Epithelial cell of esophagus (primary cell): Measurements from ENCODE around the gene CCM2.
A peak's percentile ranks its signal among the peaks of the same experiment; 100 is the strongest.

Experiments used
- DNase-seq: peaks from one replicate; pipeline ENCODE4 v3.0.0; 2010; ENCODE audit warnings: low read depth
- H3K4me3 ChIP-seq: 2 replicates; pipeline ENCODE4 v1.5.1; 2011; ENCODE audit warnings: mild to moderate bottlenecking, low read length, control low read depth
- TF ChIP-seq, protein P1 (sequence below): IDR thresholded peaks from 2 replicates; pipeline ENCODE4 v1.5.1; 2011; ENCODE audit warnings: low read depth, mild to moderate bottlenecking, low read length, control low read depth, inconsistent platforms; ENCODE audit not compliant: insufficient read depth; ENCODE audit errors: missing control alignments

The CCM2 gene

DNA sequence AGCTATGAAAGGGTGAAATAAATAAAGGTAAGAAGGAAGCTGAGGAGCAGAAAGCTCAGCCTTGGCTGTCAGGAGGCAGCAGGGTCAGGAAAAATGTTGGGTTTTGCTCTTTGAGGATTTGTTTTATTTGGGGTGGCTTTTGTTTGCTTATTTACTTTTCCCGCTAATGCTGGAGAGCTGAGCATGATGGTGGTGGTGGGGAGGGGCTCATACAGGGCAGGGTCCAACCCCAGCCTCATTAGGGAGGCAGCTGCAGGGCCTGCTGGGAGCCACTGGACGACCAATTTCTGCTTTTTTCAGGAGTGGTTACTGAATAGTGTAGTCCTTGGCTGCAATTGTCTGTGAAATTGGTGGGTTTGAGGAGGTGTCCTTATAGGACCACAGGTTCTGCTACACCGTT lies 36.3 kb downstream of the CCM2 start:
- no peak for DNase-seq
- H3K4me3 ChIP-seq = no peak overlapping the region
- TF ChIP-seq, protein P1, sequence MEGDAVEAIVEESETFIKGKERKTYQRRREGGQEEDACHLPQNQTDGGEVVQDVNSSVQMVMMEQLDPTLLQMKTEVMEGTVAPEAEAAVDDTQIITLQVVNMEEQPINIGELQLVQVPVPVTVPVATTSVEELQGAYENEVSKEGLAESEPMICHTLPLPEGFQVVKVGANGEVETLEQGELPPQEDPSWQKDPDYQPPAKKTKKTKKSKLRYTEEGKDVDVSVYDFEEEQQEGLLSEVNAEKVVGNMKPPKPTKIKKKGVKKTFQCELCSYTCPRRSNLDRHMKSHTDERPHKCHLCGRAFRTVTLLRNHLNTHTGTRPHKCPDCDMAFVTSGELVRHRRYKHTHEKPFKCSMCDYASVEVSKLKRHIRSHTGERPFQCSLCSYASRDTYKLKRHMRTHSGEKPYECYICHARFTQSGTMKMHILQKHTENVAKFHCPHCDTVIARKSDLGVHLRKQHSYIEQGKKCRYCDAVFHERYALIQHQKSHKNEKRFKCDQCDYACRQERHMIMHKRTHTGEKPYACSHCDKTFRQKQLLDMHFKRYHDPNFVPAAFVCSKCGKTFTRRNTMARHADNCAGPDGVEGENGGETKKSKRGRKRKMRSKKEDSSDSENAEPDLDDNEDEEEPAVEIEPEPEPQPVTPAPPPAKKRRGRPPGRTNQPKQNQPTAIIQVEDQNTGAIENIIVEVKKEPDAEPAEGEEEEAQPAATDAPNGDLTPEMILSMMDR = no peak

DNA sequence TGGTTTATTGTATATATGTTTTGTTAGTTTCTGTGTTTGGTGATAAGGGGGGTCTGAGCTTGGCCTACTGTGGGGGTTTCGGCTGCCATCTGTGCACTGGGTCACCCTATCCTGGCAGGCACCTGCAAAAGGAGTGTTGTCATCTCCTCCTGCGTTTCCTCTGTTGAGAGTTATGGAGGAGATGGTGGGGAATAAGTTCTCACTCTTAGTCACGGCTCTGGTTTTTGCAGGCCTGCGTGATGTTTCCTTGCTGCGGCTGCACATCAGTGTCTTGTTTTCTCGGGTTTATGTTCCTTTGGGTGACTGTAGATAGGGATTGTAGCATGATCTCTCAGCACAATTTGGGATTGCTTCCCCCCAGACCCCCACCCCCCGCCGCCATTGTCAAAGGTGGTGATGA lies 36.8 kb downstream of the CCM2 start:
- H3K4me3 ChIP-seq = no peak overlapping the region
- TF ChIP-seq, protein P1 = no peak
- no peak for DNase-seq

DNA sequence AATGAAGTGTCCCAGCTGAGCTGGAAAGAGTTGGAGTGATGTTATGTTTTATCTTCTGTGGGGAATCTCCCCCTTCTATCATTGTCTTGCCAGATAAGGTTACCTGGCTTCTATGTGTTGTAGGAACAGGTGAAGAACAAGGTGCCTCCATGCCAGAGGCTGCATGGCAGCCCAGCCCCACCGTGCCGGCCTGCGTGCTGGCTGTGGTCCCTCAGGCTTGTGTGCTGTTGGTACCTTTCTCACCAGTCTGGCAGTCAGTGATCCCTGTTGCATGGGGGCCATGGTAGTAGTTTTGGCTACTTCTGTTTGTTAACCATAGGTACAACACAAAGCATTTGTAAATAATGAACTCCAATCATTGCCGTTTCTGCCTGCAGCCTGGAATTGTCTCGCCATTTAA lies 37.9 kb downstream of the CCM2 start:
- no peak for DNase-seq
- H3K4me3 ChIP-seq = no peak overlapping the region
- TF ChIP-seq, protein P1 = no peak

DNA sequence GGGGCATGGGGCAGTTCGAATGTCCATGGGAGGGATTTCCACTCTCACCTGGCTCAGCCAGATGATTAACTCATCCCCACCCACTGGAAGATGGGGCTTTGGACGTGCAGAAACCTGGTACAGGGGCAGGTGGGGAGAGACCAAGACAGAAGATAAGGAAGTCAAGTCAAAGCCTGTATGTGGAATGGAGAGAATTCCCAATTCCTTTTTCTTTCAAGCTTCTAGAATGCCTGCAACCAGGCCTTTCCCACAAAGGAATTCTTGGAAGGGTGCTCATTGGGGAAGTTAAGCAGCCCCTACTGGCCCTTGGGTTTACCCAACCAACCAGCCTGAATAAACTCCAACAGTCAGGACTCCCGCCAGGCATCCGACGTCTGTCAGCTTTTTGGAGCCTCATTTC lies 39.1 kb downstream of the CCM2 start:
- TF ChIP-seq, protein P1 = no peak
- H3K4me3 ChIP-seq = no peak overlapping the region
- peak; percentile 14 for DNase-seq

DNA sequence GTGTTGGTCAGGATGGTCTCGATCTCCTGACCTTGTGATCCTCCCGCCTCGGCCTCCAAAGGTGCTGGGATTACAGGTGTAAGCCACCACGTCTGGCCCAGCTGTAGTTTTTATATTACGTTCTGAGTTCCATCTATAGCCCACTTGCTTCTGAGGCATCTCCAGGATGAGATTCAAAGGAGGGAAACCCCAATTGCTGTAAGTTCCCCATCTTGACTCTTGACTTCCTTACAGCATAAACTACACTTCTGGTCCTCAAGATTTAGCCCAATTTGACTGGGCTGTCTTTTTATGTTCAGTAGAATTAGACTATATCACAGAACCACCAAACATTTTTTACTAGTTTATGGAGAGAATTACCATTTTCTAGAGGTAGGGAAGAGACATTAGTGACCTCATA lies 44.3 kb downstream of the CCM2 start:
- TF ChIP-seq, protein P1 = no peak
- no peak overlapping the region for H3K4me3 ChIP-seq
- DNase-seq = no peak

DNA sequence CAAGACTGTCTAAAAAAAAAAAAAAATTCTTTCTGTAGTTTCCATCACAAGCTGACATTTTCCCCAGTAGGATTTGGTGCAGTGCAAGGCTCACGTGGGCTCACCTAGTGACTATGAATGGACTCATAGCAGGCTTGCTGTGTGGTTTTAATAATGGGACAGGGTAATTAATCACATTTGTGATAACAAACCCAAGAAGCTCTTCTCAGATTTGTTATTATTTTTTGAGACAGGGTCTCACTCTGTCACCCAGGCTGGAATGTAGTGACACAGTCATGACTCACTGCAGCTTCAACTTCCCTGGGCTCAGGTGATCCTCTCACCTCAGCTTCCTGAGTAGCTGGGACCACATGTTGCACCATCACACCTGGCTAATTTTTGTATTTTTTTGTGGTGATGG lies 48.7 kb downstream of the CCM2 start:
- TF ChIP-seq, protein P1 = no peak
- no peak overlapping the region for H3K4me3 ChIP-seq
- DNase-seq = peak; percentile 76

DNA sequence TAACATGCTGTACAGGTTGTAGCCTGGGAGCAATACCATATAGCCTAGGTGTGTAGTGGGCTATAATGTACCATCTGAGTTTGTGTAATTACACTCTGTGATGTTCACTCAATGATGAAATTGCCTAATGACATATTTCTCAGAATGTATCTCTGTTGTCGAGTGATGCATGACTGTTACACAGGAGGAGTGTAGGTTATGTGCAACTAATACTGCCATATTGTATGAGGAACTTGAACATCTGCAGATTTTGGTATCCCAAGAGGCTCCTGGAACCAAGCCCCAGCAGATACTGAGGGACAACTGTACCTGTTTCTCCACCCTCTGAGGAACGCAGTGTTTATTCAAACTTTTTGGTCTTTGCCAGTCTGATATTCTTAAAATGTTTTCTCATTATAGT lies 50.2 kb downstream of the CCM2 start:
- no peak overlapping the region for H3K4me3 ChIP-seq
- TF ChIP-seq, protein P1 = no peak
- no peak for DNase-seq
